Ectodermal cell (in vitro differentiated cells): ENCODE results near the gene ZSCAN26.
A peak's percentile ranks its signal among the peaks of the same experiment; 100 is the strongest.
"Not testable (repeated sequence)": the region's sequence is repeated elsewhere in the genome, so short reads cannot be mapped to it uniquely, and the experiment has no call there.

Experiments used
- H3K27ac ChIP-seq: 2 replicates; pipeline ENCODE4 v1.7.0; 2013; ENCODE audit warnings: mild to moderate bottlenecking, low read depth, low read length; ENCODE audit not compliant: insufficient read depth, poor library complexity, severe bottlenecking
- H3K27me3 ChIP-seq: 2 replicates; pipeline ENCODE4 v1.7.0; 2013; ENCODE audit warnings: mild to moderate bottlenecking, low read length; ENCODE audit not compliant: insufficient read depth, control insufficient read depth, poor library complexity, severe bottlenecking
- H3K36me3 ChIP-seq: one replicate; pipeline ENCODE4 v1.7.0; 2013; ENCODE audit warnings: low read length; ENCODE audit not compliant: control insufficient read depth, insufficient read depth
- H3K4me1 ChIP-seq: one replicate; pipeline ENCODE4 v1.7.0; 2013; ENCODE audit warnings: low read length; ENCODE audit not compliant: control insufficient read depth, insufficient read depth
- H3K4me3 ChIP-seq: 2 replicates; pipeline ENCODE4 v1.7.0; 2013; ENCODE audit warnings: low read depth, low read length, control low read depth; ENCODE audit not compliant: insufficient read depth
- H3K9me3 ChIP-seq: 2 replicates; pipeline ENCODE4 v1.7.0; 2013; ENCODE audit warnings: mild to moderate bottlenecking, low read length, moderate library complexity; ENCODE audit not compliant: control insufficient read depth
- WGBS, 2 experiments: methylation state at CpG; one replicate each; pipeline ENCODE4 v1.1.7; 2013; ENCODE audit warnings: missing lambda C conversion rate in 2 of 2; 5-methylcytosine and 5-hydroxymethylcytosine counted together

Gene ZSCAN26

GRCh38 chr6:28281288-28282064, 14.5 kb downstream of the ZSCAN26 start, which contains the start of gene PGBD1:
Gene PGBD1 (plus strand): TSS chr6:28281572. CDS start chr6:28283814, 2,242 bp downstream.
- Histone ChIP-seq H3K27ac (peak within 1 kb of the TSS; percentile 11), H3K4me1 (no peaks in the 10 kb centered on the region), H3K27me3 (peaks cover 8% of the 10 kb centered on the region), H3K4me3 (peak within 1 kb of the TSS; percentile 79), H3K36me3 (peaks cover 23% of the 10 kb centered on the region), H3K9me3 (no peaks in the 10 kb centered on the region)
- WGBS, 2 experiments, result 0 to 1% methylated on average over 50 of the region's 50 CpGs

GRCh38 chr6:28282926-28283325, 16.0 kb downstream of the ZSCAN26 start:
- H3K36me3 ChIP-seq, result peaks cover 26% of the 10 kb centered on the region
- H3K4me3 ChIP-seq, result no peak overlapping the region

GRCh38 chr6:28291573-28291972, 24.6 kb downstream of the ZSCAN26 start:
- H3K36me3 ChIP-seq, result peaks cover 14% of the 10 kb centered on the region
- H3K4me1 ChIP-seq, result no peaks in the 10 kb centered on the region
- no peak overlapping the region for H3K27ac ChIP-seq
- no peaks in the 10 kb centered on the region for H3K27me3 ChIP-seq
- no peak overlapping the region for H3K4me3 ChIP-seq
- no peaks in the 10 kb centered on the region for H3K9me3 ChIP-seq

More at GRCh38 chr6:28282926-28283325, 16.0 kb downstream of the ZSCAN26 start:
- WGBS, 2 experiments, result 95% methylated on average over 2 of the region's 2 CpGs
- H3K27me3 ChIP-seq, result peaks cover 8% of the 10 kb centered on the region
- H3K9me3 ChIP-seq, result no peaks in the 10 kb centered on the region
- H3K27ac ChIP-seq, result no peak overlapping the region
- no peaks in the 10 kb centered on the region for H3K4me1 ChIP-seq

- peaks cover 3% of the 10 kb centered on the region for H3K36me3 ChIP-seq
- no peaks in the 10 kb centered on the region for H3K4me1 ChIP-seq
- H3K27me3 ChIP-seq, result no peaks in the 10 kb centered on the region
- no peaks in the 10 kb centered on the region for H3K9me3 ChIP-seq
- H3K27ac ChIP-seq, result no peak overlapping the region
- H3K4me3 ChIP-seq, result no peak overlapping the region
- WGBS, 2 experiments, result 86 to 97% methylated on average over 2 to 5 of the region's 5 CpGs
Measured at GRCh38 chr6:28295326-28295725, 28.4 kb downstream of the ZSCAN26 start.

GRCh38 chr6:28296520-28297060, 29.6 kb downstream of the ZSCAN26 start:
- H3K36me3 ChIP-seq, result peaks cover 9% of the 10 kb centered on the region
- no peak overlapping the region for H3K4me3 ChIP-seq
- WGBS, 2 experiments, result 88 to 91% methylated on average over 7 of the region's 7 CpGs
- no peaks in the 10 kb centered on the region for H3K9me3 ChIP-seq
- no peaks in the 10 kb centered on the region for H3K4me1 ChIP-seq
- H3K27ac ChIP-seq, result no peak overlapping the region
- H3K27me3 ChIP-seq, result no peaks in the 10 kb centered on the region

- Histone ChIP-seq H3K27ac (no peak overlapping the region), H3K27me3 (no peaks in the 10 kb centered on the region), H3K9me3 (no peaks in the 10 kb centered on the region), H3K4me3 (no peak overlapping the region), H3K36me3 (peaks cover 9% of the 10 kb centered on the region), H3K4me1 (no peaks in the 10 kb centered on the region)
- WGBS, 2 experiments, result 98 to 100% methylated on average over 2 to 3 of the region's 3 CpGs
Measured at GRCh38 chr6:28303570-28303969, 36.6 kb downstream of the ZSCAN26 start.

- not testable (repeated sequence) for H3K4me1 ChIP-seq, H3K36me3 ChIP-seq, H3K4me3 ChIP-seq, H3K9me3 ChIP-seq, H3K27me3 ChIP-seq, H3K27ac ChIP-seq
Measured at GRCh38 chr6:28306363-28306762, 39.4 kb downstream of the ZSCAN26 start.

- Histone ChIP-seq H3K36me3 (no peaks in the 10 kb centered on the region), H3K4me1 (no peaks in the 10 kb centered on the region), H3K27me3 (no peaks in the 10 kb centered on the region), H3K4me3 (no peak overlapping the region), H3K27ac (no peak overlapping the region), H3K9me3 (no peaks in the 10 kb centered on the region)
- 82 to 84% methylated on average over 9 of the region's 9 CpGs for WGBS, 2 experiments
Measured at GRCh38 chr6:28311139-28311823, 44.3 kb downstream of the ZSCAN26 start.

GRCh38 chr6:28312939-28313338, 46.0 kb downstream of the ZSCAN26 start:
- Histone ChIP-seq H3K4me1 (no peaks in the 10 kb centered on the region), H3K27ac (no peak overlapping the region), H3K36me3 (no peaks in the 10 kb centered on the region), H3K9me3 (no peaks in the 10 kb centered on the region), H3K27me3 (no peaks in the 10 kb centered on the region), H3K4me3 (no peak overlapping the region)
- 95% methylated on average over 23 of the region's 23 CpGs for WGBS, 2 experiments

- no peaks in the 10 kb centered on the region for H3K36me3 ChIP-seq
- no peak overlapping the region for H3K27ac ChIP-seq
- H3K4me1 ChIP-seq, result no peaks in the 10 kb centered on the region
- 91% methylated on average over 3 of the region's 3 CpGs for WGBS, 2 experiments
- no peaks in the 10 kb centered on the region for H3K27me3 ChIP-seq
- H3K9me3 ChIP-seq, result no peaks in the 10 kb centered on the region
- no peak overlapping the region for H3K4me3 ChIP-seq
Measured at GRCh38 chr6:28315628-28316027, 48.7 kb downstream of the ZSCAN26 start.
